BLaER1 treated with 17β-estradiol and CSF1 and Interleukin-3, amounts not matched to agents 10 nM and 100 nM (cell line): ENCODE results near the gene NSMF.
A peak's percentile ranks its signal among the peaks of the same experiment; 100 is the strongest.

Experiments used
- H3K27ac ChIP-seq, 11 experiments: shearing (Covaris generic); formaldehyde crosslinking; 2 replicates each; pipeline ENCODE4 v1.8.1; 2022
- H3K27me3 ChIP-seq, 11 experiments: shearing (Covaris generic); formaldehyde crosslinking; 2 replicates each; pipeline ENCODE4 v1.8.1; 2022
- H3K36me3 ChIP-seq, 11 experiments: shearing (Covaris generic); formaldehyde crosslinking; 2 replicates each; pipeline ENCODE4 v1.8.1; 2022
- H3K4me1 ChIP-seq, 10 experiments: shearing (Covaris generic); formaldehyde crosslinking; 2 replicates each; pipeline ENCODE4 v1.8.1; 2022
- H3K4me2 ChIP-seq, 11 experiments: shearing (Covaris generic); formaldehyde crosslinking; 2 replicates each; pipeline ENCODE4 v1.8.1; 2022
- H3K4me3 ChIP-seq, 10 experiments: shearing (Covaris generic); formaldehyde crosslinking; 2 replicates each; pipeline ENCODE4 v1.8.1; 2022
- H3K9ac ChIP-seq, 11 experiments: shearing (Covaris generic); formaldehyde crosslinking; 2 replicates each; pipeline ENCODE4 v1.8.1; 2022
- H3K9me3 ChIP-seq, 11 experiments: shearing (Covaris generic); formaldehyde crosslinking; replicated peaks in 1 of 11; 2 replicates each; pipeline ENCODE4 v1.8.1; 2022
- H4K20me1 ChIP-seq, 11 experiments: shearing (Covaris generic); formaldehyde crosslinking; 2 replicates each; pipeline ENCODE4 v1.8.1; 2022
- Cebpa-rat ChIP-seq, 11 experiments: shearing (Covaris generic); IDR thresholded peaks; 2 replicates each; pipeline ENCODE4 v1.8.1; 2022

NSMF gene

DNA sequence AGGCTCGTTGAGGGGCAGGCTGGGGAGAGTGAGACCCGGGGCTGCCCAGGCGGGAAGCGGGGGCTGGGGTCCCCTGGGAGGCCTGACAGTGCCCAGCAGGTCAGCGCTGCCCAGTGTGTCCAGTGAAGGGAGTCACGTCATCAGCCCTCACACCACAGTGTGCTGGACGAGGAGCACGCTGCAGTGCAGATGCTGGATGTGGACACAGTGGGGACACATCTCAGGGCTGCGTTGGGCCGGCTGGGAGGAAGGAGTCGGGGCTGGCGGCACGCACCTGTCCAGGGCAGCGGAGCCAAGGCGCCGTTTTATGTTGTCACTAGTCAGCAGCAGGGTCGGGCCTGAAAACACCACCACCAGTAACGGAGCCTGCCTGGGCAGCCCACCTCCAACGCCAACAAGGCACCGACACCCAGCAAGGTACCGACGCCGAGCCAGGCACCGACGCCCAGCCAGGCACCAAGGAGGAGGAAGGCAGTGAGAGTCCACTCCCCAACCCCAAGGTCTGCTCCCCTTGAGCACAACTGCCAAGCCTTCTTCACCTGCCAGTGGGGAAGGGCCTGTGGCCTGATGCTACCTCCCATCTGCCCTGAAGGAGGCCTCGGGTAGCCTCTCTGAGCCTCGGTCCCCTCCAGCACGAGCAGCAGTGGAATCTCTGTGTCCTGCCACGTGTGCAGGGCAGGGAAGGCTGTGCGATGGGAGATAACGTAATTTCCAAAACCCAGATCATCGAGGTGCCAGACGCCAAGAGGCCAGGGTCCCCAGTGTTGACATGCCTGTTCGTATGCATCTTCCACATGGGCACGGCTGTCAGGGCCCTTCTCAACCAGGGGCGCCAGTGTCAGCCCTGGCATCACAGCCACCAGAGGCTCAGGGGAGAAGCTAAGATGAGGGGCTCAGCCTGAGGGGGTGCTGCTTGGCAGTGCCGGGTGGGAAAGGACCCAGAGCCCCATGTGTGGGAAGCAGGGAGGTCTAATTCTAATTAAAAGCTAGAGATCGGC is 21.9 kb upstream of the NSMF start:
- Histone ChIP-seq H3K27me3 (no peaks in the 10 kb centered on the region), H4K20me1 (no peaks in the 10 kb centered on the region), H3K4me2 (peak overlapping the region; percentile 44 to 89 (median 65)), H3K36me3 (peaks cover 0 to 5% (median 2%) of the 10 kb centered on the region in 11 experiments; a peak in 6 of 22 replicates), H3K9ac (no peak overlapping the region), H3K27ac (peak overlapping the region in 3 of 11 experiments; percentile 2 to 61 (median 47); a peak in 3 of 22 replicates), H3K4me3 (no peak overlapping the region), H3K4me1 (peaks cover 15 to 44% (median 30%) of the 10 kb centered on the region in 10 experiments), H3K9me3 (peaks cover 11 to 17% (median 14%) of the 10 kb centered on the region in 11 experiments)
- no peak for TF ChIP-seq Cebpa-rat (IDR thresholded peaks at IDR 0.05)

DNA sequence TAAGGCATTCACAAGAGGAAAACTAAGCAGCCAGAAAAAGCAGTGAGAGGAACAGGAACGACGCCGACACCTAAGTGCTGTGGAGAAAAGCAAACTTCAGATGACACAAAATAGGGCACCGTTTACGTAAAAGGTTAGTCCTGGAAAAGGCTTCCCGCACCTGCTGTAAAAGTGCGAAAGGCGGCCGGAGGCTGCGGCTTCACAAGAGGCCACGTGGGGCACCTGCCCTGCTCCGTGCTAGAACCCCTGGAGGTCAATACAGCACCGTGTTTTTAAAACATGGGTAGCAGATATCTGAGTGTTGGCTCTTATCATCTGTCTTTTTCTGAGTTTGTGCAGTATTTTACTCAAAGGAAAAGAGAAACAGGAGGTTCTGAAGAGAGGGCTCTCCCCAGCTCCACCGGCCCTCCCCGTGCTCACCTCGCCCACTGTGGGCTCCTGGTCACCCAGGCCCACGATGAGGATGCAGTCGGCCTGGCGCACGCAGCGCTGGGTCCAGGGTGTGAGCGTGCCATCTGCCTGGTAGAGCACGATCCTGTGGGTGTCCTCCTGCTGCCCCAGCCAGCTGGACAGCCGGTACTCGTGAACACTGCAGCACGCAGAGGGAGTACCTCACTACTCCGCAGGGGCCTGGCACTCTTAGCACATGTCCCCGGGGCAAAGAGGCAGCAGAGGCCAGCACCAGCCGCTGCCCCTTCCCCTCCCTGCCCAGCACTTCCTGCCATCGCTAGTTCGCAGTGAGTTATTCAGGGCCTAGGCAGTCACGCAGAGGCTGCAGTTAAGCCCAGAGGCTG is 21.0 kb upstream of the NSMF start:
- Histone ChIP-seq H3K27me3 (no peaks in the 10 kb centered on the region), H3K27ac (peak overlapping the region in 1 of 11 experiments; percentile 13; a peak in 1 of 22 replicates), H3K4me2 (no peak overlapping the region; a peak in 4 of 22 replicates), H4K20me1 (no peaks in the 10 kb centered on the region), H3K4me1 (peaks cover 15 to 44% (median 30%) of the 10 kb centered on the region in 10 experiments), H3K4me3 (no peak overlapping the region), H3K36me3 (peaks cover 0 to 14% (median 5%) of the 10 kb centered on the region in 11 experiments; a peak in 12 of 22 replicates), H3K9me3 (peaks cover 20 to 26% (median 23%) of the 10 kb centered on the region in 11 experiments), H3K9ac (no peak overlapping the region; a peak in 1 of 22 replicates)
- TF ChIP-seq Cebpa-rat (IDR thresholded peaks at IDR 0.05) = no peak

DNA sequence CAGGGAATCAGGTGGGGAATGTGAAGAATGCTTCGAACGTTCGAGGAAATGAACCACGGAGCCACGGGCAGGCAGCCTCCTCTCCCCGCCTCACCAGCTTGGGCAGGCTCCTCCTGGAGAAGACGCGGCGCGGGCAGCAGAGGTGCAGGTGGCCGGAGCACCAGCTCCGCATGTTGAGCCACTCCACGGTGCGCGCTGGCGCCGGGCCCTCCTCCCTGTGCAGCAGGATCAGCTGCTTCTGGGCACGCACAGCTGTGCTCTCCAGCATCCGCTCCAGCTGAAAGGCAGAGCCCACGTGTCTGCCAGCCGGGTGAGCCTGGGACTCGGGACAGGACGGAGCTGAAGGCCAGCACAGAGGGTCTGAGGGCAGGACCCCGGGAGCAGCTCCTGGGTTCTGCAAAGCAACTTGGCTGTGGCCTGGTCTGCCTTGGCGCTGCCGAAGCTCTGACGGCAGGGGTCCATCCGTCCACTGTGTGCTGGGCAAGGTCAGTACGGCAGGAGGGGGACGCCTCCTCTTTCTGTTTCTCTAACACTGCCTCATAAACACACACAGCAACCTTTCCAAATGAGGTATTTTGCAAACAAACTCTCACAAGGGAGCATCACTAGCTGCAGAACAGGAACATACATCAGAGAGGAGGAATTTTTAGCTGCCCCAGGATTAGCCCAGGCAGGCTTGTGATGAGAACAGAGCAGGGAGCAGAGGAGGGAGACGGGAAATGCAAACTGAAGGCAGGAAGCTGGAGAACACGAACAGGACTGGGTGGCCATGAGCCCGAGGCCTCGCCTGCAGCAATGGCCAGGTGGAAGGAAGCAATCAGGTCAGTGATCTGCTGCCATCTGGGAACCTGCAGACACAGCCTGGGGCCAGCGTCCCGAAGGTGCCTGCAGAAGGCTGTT is 20.1 kb upstream of the NSMF start:
- H3K27ac ChIP-seq = no peak overlapping the region
- H3K4me2 ChIP-seq = no peak overlapping the region
- peaks cover 28 to 34% (median 32%) of the 10 kb centered on the region in 11 experiments for H3K9me3 ChIP-seq
- H3K4me3 ChIP-seq = no peak overlapping the region
- no peak for TF ChIP-seq Cebpa-rat (IDR thresholded peaks at IDR 0.05)
- H3K27me3 ChIP-seq = no peaks in the 10 kb centered on the region
- H3K36me3 ChIP-seq = peaks cover 0 to 20% (median 9%) of the 10 kb centered on the region in 11 experiments; a peak in 14 of 22 replicates
- no peaks in the 10 kb centered on the region for H4K20me1 ChIP-seq
- 0 out of 22 replicates have a peak overlapping the region, but pooled peaks of 1 of the 11 experiments have one; percentile 5 for H3K9ac ChIP-seq
- peaks cover 15 to 41% (median 27%) of the 10 kb centered on the region in 10 experiments for H3K4me1 ChIP-seq

DNA sequence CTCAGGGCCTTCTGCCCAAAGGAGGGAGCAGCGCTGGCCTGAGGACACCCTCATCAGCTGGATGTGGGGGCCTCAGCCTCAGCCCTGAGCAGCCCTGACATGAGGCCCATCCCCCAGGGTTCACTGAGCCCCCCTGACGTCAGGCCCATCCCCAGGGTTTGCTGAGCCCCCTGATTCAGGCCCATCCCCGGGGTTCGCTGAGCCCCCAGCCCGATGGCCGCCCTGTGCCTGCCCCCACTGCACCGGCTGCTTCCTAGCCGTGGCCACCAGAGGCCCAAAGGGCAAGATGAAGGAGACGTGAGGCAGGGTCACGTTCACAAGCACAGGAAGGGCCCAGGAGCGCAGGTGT is 19.5 kb upstream of the NSMF start:
- Histone ChIP-seq H3K4me3 (no peak overlapping the region), H3K9me3 (peaks cover 35 to 41% (median 38%) of the 10 kb centered on the region in 11 experiments), H3K4me1 (peaks cover 15 to 35% (median 27%) of the 10 kb centered on the region in 10 experiments), H3K9ac (no peak overlapping the region), H3K27me3 (no peaks in the 10 kb centered on the region), H3K4me2 (no peak overlapping the region), H3K36me3 (peaks cover 0 to 24% (median 12%) of the 10 kb centered on the region in 11 experiments; a peak in 14 of 22 replicates), H4K20me1 (no peaks in the 10 kb centered on the region), H3K27ac (no peak overlapping the region)
- no peak for TF ChIP-seq Cebpa-rat (IDR thresholded peaks at IDR 0.05)

DNA sequence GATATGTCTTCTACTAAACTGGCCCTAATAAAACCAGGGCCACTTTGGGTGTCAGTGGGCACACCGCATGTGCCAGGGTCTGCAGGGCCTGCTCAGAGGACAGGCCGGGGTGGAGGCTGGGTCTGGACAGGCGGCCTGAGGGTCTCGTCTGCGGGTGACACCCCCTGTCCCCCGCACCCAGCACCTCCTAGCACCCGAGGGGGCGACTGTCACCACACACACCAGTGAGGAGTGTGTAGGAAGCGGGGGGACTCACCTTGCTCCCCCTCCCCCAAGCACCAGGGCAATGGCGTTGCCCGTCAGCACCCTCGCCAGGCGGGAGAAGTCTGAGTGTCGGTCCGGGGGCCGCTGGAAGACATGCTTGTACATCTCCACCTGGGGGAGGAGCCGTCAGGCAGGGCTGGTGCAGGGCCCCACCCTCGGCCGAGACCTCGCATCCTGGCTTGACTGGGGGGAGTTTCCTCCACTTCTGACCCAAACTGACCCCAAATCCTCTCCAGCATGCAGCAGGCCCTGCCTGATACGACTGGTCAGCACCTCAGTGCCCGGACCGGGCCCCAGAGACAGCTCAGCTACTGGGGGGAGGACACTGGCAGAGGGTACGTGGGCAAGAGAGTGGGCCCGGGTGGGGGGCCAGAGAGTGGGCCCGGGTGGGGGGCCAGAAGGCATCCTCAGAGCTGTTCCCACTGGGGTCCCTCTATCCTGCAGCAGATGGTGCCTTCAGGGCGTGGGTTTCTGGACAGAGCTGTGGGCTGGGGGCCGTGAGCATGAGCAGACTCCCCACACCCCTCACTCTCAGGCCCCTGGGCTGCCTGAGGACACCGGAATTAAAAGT is 18.9 kb upstream of the NSMF start:
- Histone ChIP-seq H3K27me3 (no peaks in the 10 kb centered on the region), H4K20me1 (no peaks in the 10 kb centered on the region), H3K4me3 (no peak overlapping the region), H3K4me2 (no peak overlapping the region), H3K4me1 (peaks cover 15 to 31% (median 25%) of the 10 kb centered on the region in 10 experiments), H3K9ac (no peak overlapping the region), H3K27ac (no peak overlapping the region), H3K9me3 (peaks cover 41 to 47% (median 44%) of the 10 kb centered on the region in 11 experiments), H3K36me3 (peaks cover 0 to 30% (median 12%) of the 10 kb centered on the region in 11 experiments; a peak in 14 of 22 replicates)
- no peak for TF ChIP-seq Cebpa-rat (IDR thresholded peaks at IDR 0.05)

DNA sequence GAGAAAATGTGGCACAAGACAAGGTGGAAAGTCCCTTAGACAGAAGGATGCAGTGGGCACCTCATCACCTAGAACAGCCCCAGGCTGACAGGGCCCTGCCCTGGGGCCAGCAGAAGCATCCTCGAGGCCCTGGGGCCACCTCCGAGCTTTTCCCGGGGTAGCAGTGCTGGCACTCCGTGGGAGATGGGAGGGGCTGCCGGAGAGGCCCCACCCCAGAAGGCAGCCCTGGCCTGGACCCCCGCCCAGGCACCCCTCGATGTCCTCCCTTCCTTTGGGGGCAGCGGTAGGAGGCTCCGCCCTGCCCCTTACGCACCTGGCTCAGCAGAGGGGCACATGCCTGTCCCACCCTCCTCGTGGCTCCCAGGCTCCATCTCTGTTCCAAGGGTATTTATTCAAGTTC is 17.7 kb upstream of the NSMF start:
- peaks cover 8 to 20% (median 16%) of the 10 kb centered on the region in 10 experiments for H3K4me1 ChIP-seq
- no peak overlapping the region for H3K4me2 ChIP-seq
- peaks cover 0 to 30% (median 12%) of the 10 kb centered on the region in 11 experiments; a peak in 14 of 22 replicates for H3K36me3 ChIP-seq
- no peak for TF ChIP-seq Cebpa-rat (IDR thresholded peaks at IDR 0.05)
- no peak overlapping the region for H3K9ac ChIP-seq
- no peak overlapping the region for H3K4me3 ChIP-seq
- H4K20me1 ChIP-seq = no peaks in the 10 kb centered on the region
- no peak overlapping the region for H3K27ac ChIP-seq
- H3K9me3 ChIP-seq = peaks cover 47 to 58% (median 55%) of the 10 kb centered on the region in 11 experiments
- H3K27me3 ChIP-seq = no peaks in the 10 kb centered on the region

DNA sequence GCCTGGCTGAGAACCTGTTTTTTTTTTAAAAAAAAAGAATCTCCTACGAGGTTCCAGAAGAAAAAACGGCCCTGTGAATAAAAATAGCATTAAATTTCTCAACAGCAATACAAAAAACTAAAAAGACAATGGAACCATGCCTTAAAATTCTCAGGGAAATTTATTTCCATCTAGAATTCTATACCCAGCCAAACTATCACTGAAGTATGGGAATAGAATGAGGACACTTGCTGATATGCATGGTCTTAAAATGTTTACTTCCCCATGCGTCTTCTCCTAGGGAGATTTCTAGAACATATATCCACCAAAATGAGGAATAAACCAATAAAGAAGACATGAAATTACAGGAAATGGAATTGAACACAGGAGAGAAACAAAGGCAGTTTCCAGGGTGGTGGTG is 16.5 kb upstream of the NSMF start:
- TF ChIP-seq Cebpa-rat (IDR thresholded peaks at IDR 0.05) = no peak
- Histone ChIP-seq H3K9me3 (peaks cover 47 to 61% (median 57%) of the 10 kb centered on the region in 11 experiments), H3K4me2 (no peak overlapping the region), H3K27me3 (no peaks in the 10 kb centered on the region), H3K36me3 (peaks cover 0 to 30% (median 12%) of the 10 kb centered on the region in 11 experiments; a peak in 14 of 22 replicates), H3K4me1 (peaks cover 7 to 20% (median 14%) of the 10 kb centered on the region in 10 experiments), H3K9ac (no peak overlapping the region), H3K4me3 (no peak overlapping the region), H4K20me1 (no peaks in the 10 kb centered on the region), H3K27ac (no peak overlapping the region)
